Stomach (tissue), 4 donors: ENCODE measurements around the gene ATP11A.

ENCODE experiments used
- EP300 ChIP-seq: sonication (generic); formaldehyde crosslinking; IDR thresholded peaks from one replicate; pipeline ENCODE4 v1.6.1; 2017; ENCODE audit warnings: antibody characterized with exemption
- POLR2A ChIP-seq, 4 donors: fragments of 450-650 bp; IDR thresholded peaks; one replicate each; pipeline ENCODE4 v1.6.1; 2016; ENCODE audit warnings: antibody characterized with exemption in 4 of 4, control low read depth in 2 of 4, mild to moderate bottlenecking in 1 of 4, moderate library complexity in 1 of 4
- POLR2AphosphoS5 ChIP-seq, 3 donors: sonication (generic); formaldehyde crosslinking; IDR thresholded peaks; one replicate each; pipeline ENCODE4 v1.6.1; 2016; ENCODE audit warnings: antibody characterized with exemption in 3 of 3
- TF ChIP-seq, protein P1 (sequence below), 7 experiments: fragments of 450-650 bp in 4 of 7; fragments of 200-600 bp in 3 of 7; sonication (generic) in 3 of 7; IDR thresholded peaks; one replicate each; pipeline ENCODE4 v1.5.1; 2016 to 2019; ENCODE audit warnings: antibody characterized with exemption in 7 of 7, control low read depth in 2 of 7, mild to moderate bottlenecking in 1 of 7

DNA sequence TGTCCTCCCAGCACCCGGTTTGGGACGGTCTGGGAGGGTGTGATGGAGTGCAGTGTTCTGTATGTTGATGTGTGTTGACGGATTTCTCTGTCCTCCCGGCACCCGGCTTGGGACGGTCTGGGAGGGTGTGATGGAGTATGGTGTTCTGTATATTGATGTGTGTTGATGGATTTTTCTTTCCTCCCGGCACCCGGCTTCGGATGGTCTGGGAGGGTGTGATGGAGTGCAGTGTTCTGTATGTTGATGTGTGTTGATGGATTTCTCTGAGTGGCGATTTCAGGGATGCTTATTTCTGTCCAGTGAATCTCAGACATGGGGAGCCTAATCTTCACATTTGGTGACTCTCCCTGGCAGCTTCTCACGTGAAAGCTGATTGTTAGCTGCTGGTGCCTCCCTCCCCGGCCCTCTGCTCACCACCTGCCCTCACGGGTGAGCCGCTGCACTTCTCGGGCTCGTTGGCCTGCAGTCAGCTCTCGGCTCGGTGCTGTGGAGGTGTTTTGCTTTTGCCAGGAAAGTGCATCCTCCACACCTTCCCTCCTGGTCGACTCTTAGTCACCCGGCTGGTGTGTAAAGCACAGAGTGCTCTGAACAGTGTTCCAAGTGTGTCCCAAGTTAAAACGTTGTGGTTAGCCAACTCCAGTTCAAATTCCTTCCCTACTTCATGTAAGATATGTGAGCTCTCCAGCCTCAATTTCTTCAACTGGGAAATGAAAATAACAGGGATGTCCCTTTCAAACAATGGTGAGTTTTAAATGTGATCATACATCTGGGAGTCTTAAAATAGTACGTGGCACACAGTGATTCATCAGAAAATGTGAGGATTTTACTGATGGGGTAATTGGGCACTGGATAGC lies 54.6 kb downstream of the ATP11A start:
- TF ChIP-seq, protein P1, sequence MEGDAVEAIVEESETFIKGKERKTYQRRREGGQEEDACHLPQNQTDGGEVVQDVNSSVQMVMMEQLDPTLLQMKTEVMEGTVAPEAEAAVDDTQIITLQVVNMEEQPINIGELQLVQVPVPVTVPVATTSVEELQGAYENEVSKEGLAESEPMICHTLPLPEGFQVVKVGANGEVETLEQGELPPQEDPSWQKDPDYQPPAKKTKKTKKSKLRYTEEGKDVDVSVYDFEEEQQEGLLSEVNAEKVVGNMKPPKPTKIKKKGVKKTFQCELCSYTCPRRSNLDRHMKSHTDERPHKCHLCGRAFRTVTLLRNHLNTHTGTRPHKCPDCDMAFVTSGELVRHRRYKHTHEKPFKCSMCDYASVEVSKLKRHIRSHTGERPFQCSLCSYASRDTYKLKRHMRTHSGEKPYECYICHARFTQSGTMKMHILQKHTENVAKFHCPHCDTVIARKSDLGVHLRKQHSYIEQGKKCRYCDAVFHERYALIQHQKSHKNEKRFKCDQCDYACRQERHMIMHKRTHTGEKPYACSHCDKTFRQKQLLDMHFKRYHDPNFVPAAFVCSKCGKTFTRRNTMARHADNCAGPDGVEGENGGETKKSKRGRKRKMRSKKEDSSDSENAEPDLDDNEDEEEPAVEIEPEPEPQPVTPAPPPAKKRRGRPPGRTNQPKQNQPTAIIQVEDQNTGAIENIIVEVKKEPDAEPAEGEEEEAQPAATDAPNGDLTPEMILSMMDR (IDR thresholded peaks at IDR 0.05), result no peak
- TF ChIP-seq POLR2A (IDR thresholded peaks at IDR 0.05) (no peak), EP300 (no peak), POLR2AphosphoS5 (IDR thresholded peaks at IDR 0.05) (no peak)
